Measurements from ENCODE around the gene TADA2B. TPM values are rescaled to one million over a fixed set of nuclear protein-coding genes. Genes with fewer than 3 reads are reported as not detected.
A peak's percentile ranks its signal among the peaks of the same experiment; 100 is the strongest.
"Not testable (repeated sequence)": the region's sequence is repeated elsewhere in the genome, so short reads cannot be mapped to it uniquely, and the experiment has no call there.

Gene TADA2B
- total RNA-seq, 1 donor from 2014 or later, result 12.5 TPM

DNA sequence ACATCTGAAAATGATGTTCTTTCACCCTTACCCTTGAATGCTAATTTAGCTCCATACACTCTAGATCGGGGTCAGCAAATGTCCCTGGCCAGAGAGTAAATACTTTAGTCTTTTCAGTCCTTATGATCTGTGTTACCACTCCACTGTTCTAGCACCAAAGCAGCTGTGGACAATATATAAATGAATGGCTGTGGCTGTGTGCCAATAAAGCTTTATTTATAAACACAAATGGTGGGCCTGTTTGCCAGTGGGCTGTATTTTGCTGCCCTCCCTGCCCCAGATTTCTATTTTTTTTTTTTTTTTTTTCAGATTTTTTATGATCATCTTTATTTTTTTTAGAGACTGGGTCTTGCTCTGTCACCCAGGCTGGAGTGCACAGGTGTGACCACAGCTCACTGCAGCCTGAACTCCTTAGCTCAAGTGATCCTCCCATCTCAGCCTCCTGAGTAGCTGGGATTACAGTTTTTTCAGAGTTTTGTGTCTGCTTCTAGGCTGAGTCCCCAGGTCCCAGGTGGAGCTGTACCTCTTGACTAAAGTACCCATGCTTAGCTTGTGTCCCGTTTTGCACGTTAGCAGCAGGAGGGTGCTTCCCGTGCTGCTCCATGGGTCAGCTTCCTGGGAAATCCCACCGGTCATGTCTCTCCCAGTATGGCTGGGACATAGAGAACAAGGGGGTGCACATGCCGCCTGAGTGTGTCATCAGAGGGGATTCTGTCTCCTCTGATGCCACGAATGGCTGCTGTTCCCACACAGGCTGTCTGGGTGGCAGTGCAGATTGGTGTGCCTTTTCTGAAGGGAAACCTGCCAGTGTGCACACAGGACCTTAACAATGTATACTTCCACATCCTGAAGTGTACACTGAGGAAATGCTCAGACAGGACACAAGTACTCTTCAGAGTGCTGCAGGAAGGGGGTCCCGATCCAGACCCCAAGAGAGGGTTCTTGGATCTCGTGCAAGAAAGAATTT lies 40.7 kb downstream of the TADA2B start:
- no peak for ATAC-seq

DNA sequence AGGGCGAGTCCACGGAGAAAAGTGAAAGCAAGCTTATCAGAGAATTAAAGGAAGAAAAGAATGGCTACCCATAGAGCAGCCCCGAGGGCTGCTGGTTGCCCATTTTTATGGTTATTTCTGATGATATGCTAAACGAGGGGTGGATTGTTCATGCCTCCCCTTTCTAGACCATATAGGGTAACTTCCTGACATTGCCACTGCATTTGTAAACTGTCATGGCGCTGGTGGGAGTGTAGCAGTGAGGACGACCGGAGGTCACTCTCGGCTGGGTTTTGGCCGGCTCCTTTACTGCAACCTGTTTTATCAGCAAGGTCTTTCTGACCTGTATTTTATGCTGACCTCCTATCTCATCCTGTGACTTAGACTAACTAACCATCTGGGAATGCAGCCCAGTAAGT lies 41.4 kb downstream of the TADA2B start:
- ATAC-seq, result not testable (repeated sequence)

DNA sequence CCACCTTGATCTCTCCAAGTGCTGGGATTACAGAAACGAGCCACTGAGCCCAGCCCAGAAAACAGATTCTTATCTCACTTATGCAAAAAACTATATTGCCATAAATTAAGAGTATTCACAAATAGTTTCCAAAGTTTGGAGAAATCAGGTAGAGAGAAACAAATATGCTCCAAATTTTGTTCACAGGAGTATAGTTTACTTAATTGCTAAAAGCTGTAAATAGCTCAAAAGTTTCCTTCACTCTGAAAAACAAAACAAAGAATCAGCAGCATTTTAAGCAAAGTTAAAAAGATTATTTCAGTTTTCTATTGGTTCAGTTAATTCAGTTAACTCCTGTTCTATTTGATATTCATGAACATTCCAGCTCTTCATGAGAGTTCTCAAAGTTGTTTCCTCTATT lies 43.2 kb downstream of the TADA2B start:
- no peak for ATAC-seq

DNA sequence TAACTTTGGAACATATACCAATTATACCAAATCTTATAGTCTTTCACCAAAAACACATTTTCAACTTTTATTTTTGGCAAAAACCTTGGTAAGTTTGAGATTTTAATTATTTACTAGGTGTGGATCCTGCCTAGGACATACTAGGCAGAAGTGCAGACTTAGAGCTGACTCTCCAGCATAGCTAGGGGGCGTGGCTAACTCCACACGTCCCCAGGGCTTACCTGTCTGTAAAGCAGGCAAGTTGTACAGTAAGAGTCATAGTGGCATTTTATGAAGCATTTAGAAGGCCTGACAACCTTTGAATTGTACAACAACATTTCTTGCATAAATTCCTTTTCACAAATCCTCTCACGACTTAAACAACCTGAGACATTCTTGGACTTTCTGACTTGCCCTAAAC lies 43.9 kb downstream of the TADA2B start:
- ATAC-seq, result peak; percentile 66

DNA sequence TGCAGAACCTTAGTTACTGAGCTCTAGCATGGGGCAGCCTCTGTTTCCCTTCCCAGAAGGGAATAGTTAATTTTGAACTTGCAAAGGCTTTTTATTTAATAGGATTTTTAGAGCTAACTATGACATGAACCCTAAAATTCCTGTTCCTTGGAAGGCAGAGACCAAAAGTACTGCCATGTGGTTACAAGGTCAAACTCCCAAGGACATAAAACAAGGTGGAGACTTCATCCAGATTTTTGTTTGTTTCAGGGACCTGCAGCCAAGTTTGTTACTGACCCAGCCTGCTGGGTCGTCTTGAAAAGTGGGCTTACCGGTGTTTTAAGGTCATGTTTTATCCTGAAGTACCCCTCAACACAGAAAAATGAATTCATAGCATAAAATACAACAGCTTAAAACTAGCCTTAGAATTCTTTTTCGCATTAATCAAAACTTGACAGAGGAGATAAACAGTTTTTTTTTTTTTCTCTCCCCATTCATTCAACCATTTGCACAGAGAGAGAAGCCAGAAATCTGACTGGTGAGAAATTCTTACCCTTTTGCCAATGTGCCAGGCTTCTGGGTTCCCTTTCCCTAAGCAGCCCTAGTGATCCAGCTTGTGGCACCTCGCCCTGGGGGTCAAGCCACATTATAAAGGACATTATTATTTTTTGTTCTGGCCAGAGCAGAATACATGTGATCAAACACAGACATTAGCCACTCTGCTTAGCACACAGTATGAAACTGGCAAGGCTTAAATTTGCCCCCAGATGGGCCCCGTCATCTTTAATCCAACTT lies 46.2 kb downstream of the TADA2B start:
- ATAC-seq, result no peak

DNA sequence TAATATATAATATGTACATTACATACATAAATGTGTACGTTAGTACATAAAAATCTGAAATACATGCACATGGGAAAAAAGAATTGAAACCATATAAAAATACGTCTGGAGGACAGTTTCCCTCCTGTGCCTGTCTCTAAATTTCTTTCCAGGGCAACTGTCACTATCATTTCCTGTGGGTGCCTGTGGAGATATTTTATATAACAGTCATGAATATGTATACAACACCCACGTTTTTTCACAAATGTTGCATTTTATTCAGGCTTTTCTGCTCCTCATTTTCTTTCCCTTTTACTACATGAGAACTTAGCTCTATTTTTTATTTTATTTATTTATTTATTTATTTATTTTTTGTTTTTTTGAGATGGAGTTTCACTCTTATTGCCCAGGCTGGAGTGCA lies 48.9 kb downstream of the TADA2B start:
- ATAC-seq, result no peak

DNA sequence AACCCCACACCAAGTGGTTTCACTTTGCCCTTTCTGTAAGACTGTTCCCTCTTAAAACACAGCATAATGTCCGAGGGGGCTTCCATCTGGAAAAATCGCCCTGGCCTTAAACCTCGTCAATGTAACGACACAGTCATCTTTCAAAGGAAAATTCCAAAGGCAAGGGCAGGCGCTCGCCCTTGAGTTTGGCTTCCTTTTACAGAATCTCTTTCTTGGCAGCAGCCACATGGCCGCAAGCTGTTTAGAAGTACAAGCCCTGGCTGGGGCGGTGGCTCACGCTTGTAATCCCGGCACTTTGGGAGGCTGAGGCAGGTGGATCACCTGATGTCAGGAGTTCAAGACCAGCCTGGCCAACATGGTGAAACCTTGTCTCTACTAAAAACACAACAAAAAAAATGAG lies 51.7 kb downstream of the TADA2B start:
- ATAC-seq, result no peak

DNA sequence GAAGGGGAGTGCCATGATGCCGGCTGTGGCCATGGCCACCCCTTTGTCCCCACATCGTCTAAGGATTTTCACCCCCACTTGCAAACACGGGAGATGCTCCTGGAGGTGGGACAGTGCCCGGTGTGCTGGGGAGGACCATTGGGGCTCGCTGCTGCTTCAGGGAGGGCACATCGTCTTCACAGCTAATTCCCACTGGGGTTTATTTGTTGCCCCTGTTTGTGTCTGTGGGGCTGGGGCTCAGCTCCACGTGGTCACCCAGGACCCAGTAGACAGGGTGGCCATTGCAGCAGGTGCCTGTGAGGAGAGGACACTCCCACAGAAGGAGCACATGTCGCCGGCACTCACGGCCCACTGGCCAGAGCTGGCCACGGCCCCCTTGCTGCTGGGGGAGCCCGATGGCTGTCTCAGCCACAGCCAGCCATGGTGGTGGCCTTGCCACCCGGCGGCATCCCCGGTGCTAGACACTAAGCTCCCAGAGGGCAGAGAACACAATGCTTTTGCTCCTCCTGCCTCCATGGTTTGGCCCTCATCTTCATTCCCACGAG lies 52.5 kb downstream of the TADA2B start:
- ATAC-seq, result no peak

DNA sequence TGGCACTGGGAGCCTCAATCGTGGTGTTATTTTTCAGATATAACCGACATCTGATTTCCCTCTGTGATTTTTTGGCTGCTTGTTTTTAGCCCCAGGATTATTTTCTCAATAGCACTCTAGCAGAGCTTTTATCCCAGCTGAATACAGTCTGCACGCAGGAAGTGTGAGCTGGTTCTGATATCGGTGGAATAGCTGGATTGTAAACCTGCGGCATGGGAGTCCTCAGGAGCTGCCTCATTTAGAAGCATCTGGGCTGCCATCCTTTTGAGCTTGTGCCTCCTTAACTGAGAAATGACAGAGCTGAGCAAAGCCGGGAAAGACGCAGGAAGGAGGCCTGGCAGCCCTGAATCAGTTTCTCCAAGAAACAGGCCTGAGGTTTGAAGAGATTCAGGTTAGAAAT lies 53.1 kb downstream of the TADA2B start:
- ATAC-seq, result no peak

DNA sequence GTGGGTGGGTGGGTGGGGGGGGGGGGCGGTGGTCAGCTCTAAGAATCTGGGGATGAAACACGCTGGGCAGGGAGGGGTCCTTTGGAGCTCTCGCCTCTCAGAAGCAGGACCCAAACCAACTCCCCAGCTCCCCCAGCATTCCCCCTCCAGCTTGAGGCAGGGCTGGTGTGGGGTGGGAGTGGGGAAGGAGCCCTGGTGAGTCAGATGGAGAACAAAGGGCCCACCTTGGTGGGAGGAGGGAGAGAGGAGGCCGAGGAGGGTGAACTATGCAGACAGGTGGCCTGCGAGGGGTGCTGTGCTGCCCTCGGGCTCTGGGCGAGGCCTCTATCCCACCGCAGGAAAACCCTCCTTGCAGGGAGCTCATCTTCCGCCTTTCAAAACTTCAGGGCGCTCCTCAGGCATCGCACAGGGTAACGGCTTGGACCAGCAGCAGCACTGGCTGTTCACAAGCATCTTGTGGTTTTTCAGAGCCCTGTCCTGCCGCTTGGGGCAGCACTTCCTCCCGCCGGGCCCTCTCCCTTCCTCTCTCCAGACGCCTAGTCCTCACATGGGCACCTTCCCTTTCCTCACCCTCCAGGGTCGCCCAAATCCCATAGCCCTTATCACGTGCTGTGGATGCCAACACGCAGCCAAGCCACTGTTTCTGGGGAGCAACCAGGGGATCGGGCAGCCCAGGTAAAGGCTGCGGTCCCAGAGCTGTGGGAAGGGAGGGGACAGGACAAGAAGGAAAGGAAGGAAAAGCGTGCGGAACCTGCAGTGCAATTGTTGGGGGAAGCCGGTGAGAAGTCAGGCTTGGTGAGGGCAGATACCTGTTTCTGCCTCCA lies 58.7 kb downstream of the TADA2B start:
- peak; percentile 71 for ATAC-seq

DNA sequence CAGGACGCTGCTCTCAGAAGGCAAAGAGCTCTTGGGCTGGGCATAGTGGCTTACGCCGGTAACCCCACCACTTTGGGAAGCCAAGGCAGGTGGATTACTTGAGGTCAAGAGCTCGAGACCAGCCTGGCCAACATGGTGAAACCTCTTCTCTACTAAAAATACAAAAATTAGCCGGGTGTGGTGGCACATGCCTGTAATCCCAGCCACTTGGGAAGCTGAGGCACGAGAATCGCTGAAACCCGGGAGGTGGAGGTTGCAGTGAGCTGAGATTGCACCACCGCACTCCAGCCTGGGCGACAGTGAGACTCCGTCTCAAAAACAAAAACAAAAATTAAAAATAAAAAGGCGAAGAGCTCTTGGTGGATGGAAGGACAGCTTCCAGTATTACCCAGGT lies 59.3 kb downstream of the TADA2B start:
- not testable (repeated sequence) for ATAC-seq

DNA sequence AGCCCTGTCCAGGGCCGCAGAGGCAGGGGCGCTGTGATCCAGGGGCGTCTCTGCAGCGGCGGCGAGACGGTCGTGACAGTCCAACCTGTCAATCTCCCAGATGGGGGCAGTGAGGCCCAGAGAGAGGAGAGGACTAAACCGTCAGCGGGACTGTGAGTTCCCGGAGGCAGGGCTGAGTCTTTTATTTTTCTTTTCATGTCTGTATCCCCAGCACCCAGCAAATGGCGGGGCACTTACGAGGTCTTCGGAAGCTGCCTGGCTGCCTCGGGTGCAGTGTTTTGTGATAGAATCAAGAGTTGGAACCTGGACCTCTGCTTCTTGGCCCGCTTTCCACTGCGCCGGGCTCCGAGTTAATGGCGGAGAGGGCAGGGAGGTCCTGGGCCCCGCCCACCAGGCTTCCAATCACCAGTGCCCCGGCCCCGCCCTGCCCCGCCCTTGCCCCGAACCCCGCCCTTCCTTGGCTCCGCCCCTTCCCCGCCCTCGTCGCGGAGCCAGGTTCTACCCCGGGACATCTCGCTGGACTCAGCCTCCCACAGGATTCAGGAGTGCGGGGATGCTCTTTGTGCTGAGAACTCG lies 59.9 kb downstream of the TADA2B start:
- ATAC-seq, result peak; percentile 90

DNA sequence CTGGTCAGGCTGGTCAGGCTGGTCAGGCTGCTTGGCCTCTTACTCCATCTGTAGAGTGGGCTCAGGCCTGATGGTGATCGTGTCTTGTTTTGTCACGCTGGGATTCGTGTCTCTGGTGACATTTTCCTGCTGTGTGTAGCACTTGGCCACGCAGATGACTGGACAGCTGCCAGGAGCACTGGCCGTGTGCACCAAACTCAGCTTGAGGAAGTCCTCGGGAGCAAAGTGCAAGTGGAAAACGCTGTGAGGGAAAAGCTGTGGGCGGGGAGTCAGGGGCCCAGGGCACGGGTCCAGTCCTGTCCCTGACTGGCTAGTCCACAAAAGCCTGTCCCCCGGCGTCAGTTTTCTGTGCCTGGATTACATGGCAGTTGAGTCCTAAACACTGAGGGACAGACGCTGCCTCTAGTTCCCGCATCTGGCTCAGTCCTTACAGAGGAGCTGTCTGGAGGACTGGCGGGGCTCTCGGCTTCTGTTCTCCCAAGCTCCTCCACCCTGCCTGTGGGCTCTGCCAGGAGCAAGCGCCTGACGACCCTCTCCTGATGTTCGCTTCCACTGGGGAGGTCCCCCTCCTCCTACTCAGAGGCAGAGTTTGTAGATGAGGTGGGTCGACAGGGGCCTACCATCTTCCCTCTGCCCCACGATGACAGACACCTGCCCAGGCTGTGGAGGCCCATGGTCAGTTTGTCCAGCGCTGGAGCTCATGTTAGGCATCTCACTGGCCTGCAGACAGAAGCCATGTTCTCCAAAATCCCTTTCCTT lies 60.6 kb downstream of the TADA2B start:
- no peak for ATAC-seq

DNA sequence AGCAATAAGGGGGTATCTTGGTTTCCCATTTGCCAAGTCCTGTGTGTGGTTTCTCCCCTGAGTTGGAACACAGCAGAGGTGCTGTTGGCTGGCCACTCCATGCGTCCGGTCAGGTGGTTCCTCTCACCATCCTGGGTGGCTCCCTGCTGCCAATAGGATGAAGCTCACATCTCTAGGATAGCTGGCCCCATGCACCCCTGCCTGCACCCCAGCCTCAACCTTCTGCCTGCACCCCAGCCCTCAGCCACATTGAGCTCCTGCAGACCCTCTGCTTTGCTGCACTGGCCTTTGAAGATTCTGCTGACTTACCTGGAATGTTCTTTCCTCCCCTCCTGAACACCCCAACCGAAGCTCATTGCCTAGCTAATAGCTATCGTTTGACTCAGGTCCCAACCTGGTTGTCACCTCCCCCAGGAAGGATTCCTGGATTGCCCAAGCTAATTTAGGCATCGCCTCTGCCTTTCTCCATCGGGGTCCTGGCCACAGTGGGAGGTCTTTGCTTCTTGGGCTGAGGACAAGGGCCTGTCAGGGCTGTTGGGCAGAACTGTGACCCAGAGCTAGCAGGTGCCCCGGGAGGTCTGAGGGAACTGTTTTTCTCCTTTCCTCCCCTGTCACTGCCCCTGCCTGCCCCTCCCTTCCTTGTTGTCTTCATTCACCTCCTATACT lies 61.3 kb downstream of the TADA2B start:
- ATAC-seq, result no peak

DNA sequence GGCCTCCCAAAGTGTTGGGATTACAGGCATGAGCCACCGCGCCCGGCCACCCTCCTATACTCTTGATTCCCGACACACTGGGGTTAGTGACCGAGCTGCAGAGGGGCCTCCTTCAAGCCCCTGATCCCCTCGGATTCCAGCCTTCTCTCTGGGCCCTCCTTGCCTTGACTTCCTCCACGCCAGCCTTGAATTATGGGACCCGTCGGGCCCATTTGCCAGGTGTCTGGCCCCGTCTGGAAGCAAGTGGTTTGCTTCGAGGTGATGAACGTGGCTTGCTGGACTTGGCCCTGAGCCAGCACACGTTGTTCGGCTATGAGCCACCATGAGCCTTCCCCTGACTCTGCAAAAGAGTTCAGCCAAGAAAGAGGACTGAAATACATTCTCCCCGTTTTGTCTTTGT lies 62.1 kb downstream of the TADA2B start:
- no peak for ATAC-seq

DNA sequence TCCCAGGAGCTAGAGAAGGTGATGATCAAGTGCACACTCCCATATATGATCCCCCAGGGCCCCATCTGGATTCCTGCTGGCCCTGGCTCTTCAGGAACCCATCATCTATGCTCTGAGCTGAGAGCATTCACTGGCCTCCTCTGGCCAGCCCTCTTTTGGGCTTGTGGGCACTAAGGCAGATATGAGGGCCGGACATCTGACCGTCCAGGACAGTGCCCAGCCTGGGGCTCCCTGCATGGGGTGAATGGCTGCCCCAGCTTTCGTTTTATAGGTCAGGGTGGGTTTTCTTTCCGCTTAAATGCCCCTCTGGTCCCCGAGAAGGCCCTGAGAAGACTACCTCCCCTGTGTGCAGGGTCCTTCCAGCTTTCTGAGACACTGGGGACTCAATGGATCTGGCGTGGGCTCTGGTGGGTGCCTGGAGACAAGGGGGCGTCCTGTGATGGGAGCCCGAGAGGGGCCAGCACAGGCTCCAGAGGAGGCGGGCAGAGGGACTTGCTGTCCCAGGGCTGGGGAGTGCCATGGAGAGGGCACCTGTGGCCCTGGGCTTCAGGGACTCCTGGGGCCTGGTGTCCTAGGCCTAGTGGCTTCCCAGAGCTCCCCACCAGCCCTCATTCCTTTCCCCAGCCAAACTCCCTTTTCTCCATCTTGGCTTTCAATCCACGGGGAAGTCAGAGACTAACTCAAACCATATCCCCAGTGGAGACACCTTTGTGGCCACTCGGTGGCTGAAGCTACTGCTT lies 64.2 kb downstream of the TADA2B start:
- no peak for ATAC-seq

Measured in esophagus mucosa (tissue), 1 donor.